IMR-90 (cell line): ENCODE data around the gene KCNMB2. TPM values are rescaled to one million over a fixed set of nuclear protein-coding genes. Genes with fewer than 3 reads are reported as not detected.

ENCODE experiments used
- ATAC-seq: fragments of 200-7000 bp; cut with Tn5 transposase; 2 replicates; pipeline ENCODE4 v1.9.1; 2020; ENCODE audit warnings: low read depth, mild to moderate bottlenecking, moderate library complexity
- BruUV-seq: library from RNA; stranded (reverse); fragments of 400-500 nt; replicated peaks from 2 replicates; lab custom pipeline; 2021; lab: Mats Ljungman, UMichigan
- CTCF ChIA-PET: fragments of 300-600 bp; formaldehyde crosslinking; extraction: SDS; loops from one replicate; lab custom pipeline; 2021; ENCODE audit warnings: antibody characterized with exemption; lab: Yijun Ruan, JAX
- POLR2A ChIA-PET: fragments of 300-600 bp; sonication (Branson Sonifier 250); formaldehyde crosslinking; loops from one replicate; lab custom pipeline; 2022; ENCODE audit warnings: antibody characterized with exemption; ENCODE audit not compliant: unreplicated experiment; lab: Charles Lee
- DNase-seq: peaks from one replicate; pipeline ENCODE4 v3.0.0; 2013
- H2AFZ ChIP-seq: replicated peaks from 2 replicates; pipeline ENCODE3; 2013; ENCODE audit warnings: low read length, mild to moderate bottlenecking; ENCODE audit not compliant: poor library complexity
- H2AK5ac ChIP-seq: 2 replicates; pipeline ENCODE4 v1.6.1; 2013; ENCODE audit warnings: low read depth, low read length, inconsistent platforms
- H2AK9ac ChIP-seq: replicated peaks from 2 replicates; pipeline ENCODE3; 2013; ENCODE audit warnings: mild to moderate bottlenecking, low read depth, low read length, moderate library complexity; ENCODE audit not compliant: poor library complexity
- H2BK120ac ChIP-seq: 2 replicates; pipeline ENCODE4 v1.6.1; 2013; ENCODE audit warnings: low read depth, low read length, inconsistent platforms
- H2BK15ac ChIP-seq: 3 replicates; pipeline ENCODE4 v1.6.1; 2013; ENCODE audit warnings: low read depth, low read length, inconsistent platforms
- H2BK20ac ChIP-seq: 2 replicates; pipeline ENCODE4 v1.6.1; 2013; ENCODE audit warnings: low read depth, mild to moderate bottlenecking, inconsistent platforms, low read length, moderate library complexity
- H2BK5ac ChIP-seq: 2 replicates; pipeline ENCODE4 v1.6.1; 2013; ENCODE audit warnings: mild to moderate bottlenecking, low read depth, low read length, inconsistent platforms; ENCODE audit not compliant: poor library complexity, severe bottlenecking
- H3K14ac ChIP-seq: replicated peaks from 2 replicates; pipeline ENCODE4 v1.6.1; 2013; ENCODE audit warnings: low read depth, low read length, inconsistent platforms
- H3K18ac ChIP-seq: 2 replicates; pipeline ENCODE4 v1.6.1; 2013; ENCODE audit warnings: low read depth, low read length, control low read depth
- H3K23ac ChIP-seq: 2 replicates; pipeline ENCODE4 v1.6.1; 2013; ENCODE audit warnings: low read depth, low read length, inconsistent platforms
- H3K27ac ChIP-seq: 2 replicates; pipeline ENCODE4 v1.5.1; 2013; ENCODE audit warnings: mild to moderate bottlenecking, control low read depth, low read length; ENCODE audit not compliant: insufficient read depth
- H3K27me3 ChIP-seq: 2 replicates; pipeline ENCODE4 v1.6.1; 2013; ENCODE audit warnings: low read length; ENCODE audit not compliant: control insufficient read depth, insufficient read depth
- H3K36me3 ChIP-seq: 2 replicates; pipeline ENCODE4 v1.6.1; 2013; ENCODE audit warnings: low read length, mixed read lengths; ENCODE audit not compliant: control insufficient read depth, insufficient read depth
- H3K4ac ChIP-seq: 2 replicates; pipeline ENCODE4 v1.6.1; 2013; ENCODE audit warnings: low read depth, low read length, inconsistent platforms
- H3K4me1 ChIP-seq: 2 replicates; pipeline ENCODE4 v1.6.1; 2013; ENCODE audit warnings: low read length, mixed read lengths; ENCODE audit not compliant: control insufficient read depth, insufficient read depth
- H3K4me2 ChIP-seq: 2 replicates; pipeline ENCODE4 v1.6.1; 2013; ENCODE audit warnings: low read depth, mild to moderate bottlenecking, control low read depth, low read length, moderate library complexity
- H3K4me3 ChIP-seq: 2 replicates; pipeline ENCODE4 v1.5.1; 2013; ENCODE audit warnings: low read depth, mild to moderate bottlenecking, control low read depth, low read length, moderate library complexity; ENCODE audit not compliant: insufficient read depth
- H3K56ac ChIP-seq: 2 replicates; pipeline ENCODE4 v1.6.1; 2013; ENCODE audit warnings: low read length, inconsistent platforms; ENCODE audit not compliant: insufficient read depth; ENCODE audit errors: extremely low read depth
- H3K79me1 ChIP-seq, 2 experiments: 2 replicates each; pipeline ENCODE4 v1.6.1; 2013; ENCODE audit warnings: low read length in 2 of 2, inconsistent platforms in 1 of 2, low read depth in 1 of 2
- H3K9ac ChIP-seq: 2 replicates; pipeline ENCODE4 v1.6.1; 2013; ENCODE audit warnings: low read depth, low read length, control low read depth
- H3K9me1 ChIP-seq: 2 replicates; pipeline ENCODE4 v1.6.1; 2013; ENCODE audit warnings: low read length, inconsistent platforms; ENCODE audit not compliant: insufficient read depth
- H3K9me3 ChIP-seq: 2 replicates; pipeline ENCODE4 v1.6.1; 2013; ENCODE audit warnings: low read length; ENCODE audit not compliant: control insufficient read depth, insufficient read depth
- H4K20me1 ChIP-seq: 2 replicates; pipeline ENCODE4 v1.6.1; 2013; ENCODE audit warnings: low read length, inconsistent platforms; ENCODE audit not compliant: insufficient read depth
- H4K5ac ChIP-seq: 2 replicates; pipeline ENCODE4 v1.6.1; 2013; ENCODE audit warnings: mild to moderate bottlenecking, low read depth, low read length, control low read depth
- H4K8ac ChIP-seq, 2 experiments: 2 replicates each; pipeline ENCODE4 v1.6.1; 2013; ENCODE audit warnings: low read depth in 2 of 2, low read length in 2 of 2, control low read depth in 1 of 2, inconsistent platforms in 1 of 2
- H4K91ac ChIP-seq: 2 replicates; pipeline ENCODE4 v1.6.1; 2013; ENCODE audit warnings: low read depth, low read length, inconsistent platforms; ENCODE audit not compliant: insufficient read depth
- BHLHE40 ChIP-seq: fragments of 150-350 bp; IDR thresholded peaks from 2 replicates; pipeline ENCODE4 v1.6.1; 2016; ENCODE audit warnings: mild to moderate bottlenecking, low read depth, low read length
- CEBPB ChIP-seq: IDR thresholded peaks from 2 replicates; pipeline ENCODE4 v1.6.1; 2012; ENCODE audit warnings: low read depth, low read length, improper control_type of control experiment
- CTCF ChIP-seq: conservative IDR thresholded peaks from 2 replicates; pipeline ENCODE4 v1.5.1; 2012; ENCODE audit warnings: mild to moderate bottlenecking, low read depth, low read length, improper control_type of control experiment
- MXI1 ChIP-seq: IDR thresholded peaks from 2 replicates; pipeline ENCODE4 v1.6.1; 2012; ENCODE audit warnings: low read depth, mild to moderate bottlenecking, low read length, moderate library complexity, borderline replicate concordance
- NFE2L2 ChIP-seq: fragments of 150-350 bp; IDR thresholded peaks from 2 replicates; pipeline ENCODE4 v1.6.1; 2016; ENCODE audit warnings: low read depth, mild to moderate bottlenecking, low read length
- RFX5 ChIP-seq: IDR thresholded peaks from 2 replicates; pipeline ENCODE4 v1.8.0; 2012; ENCODE audit warnings: low read depth, mild to moderate bottlenecking, low read length, moderate library complexity
- SMC3 ChIP-seq: fragments of 150-350 bp; IDR thresholded peaks from 2 replicates; pipeline ENCODE4 v1.6.1; 2016; ENCODE audit warnings: low read depth, mild to moderate bottlenecking, antibody characterized with exemption, low read length, moderate library complexity
- WGBS, 2 experiments: methylation state at CpG; one replicate each; pipeline versions ENCODE4 v1.1.5 to v1.1.7; 2013; ENCODE audit warnings: missing lambda C conversion rate in 2 of 2; ENCODE audit not compliant: insufficient read length in 1 of 2; ENCODE audit errors: extremely low coverage in 2 of 2; 5-methylcytosine and 5-hydroxymethylcytosine counted together
- dilution Hi-C: fragments of 300-500 bp; cut with HindIII; formaldehyde crosslinking; loops from one replicate; pipeline ENCODE4 v1.14.3; 2018; ENCODE audit warnings: low sequenced_read_pairs; ENCODE audit not compliant: unreplicated experiment
- in situ Hi-C: fragments of 300-500 bp; cut with MboI; formaldehyde crosslinking; loops from 3 replicates; pipeline ENCODE4 v1.14.3; 2019; ENCODE audit warnings: low sequenced_read_pairs, inconsistent platforms, mixed read lengths
- intact Hi-C: fragments of 100-400 bp; cut with micrococcal nuclease; formaldehyde crosslinking; loops from 2 replicates; pipeline ENCODE4 v1.10.0; 2022
- polyA plus RNA-seq, 3 experiments: library from polyadenylated mRNA; depleted of rRNA; stranded (reverse); fragments of >200 nt; gene quantifications; 2 replicates each; pipeline ENCODE4 v1.2.3, GENCODE V29; 2012; ENCODE audit warnings: low replicate concordance in 1 of 3
- total RNA-seq: library from RNA; depleted of rRNA; stranded (reverse); fragments of >200 nt; gene quantifications from 2 replicates; pipeline ENCODE4 v1.2.3, GENCODE V29; 2012

Gene KCNMB2
- total and polyA plus RNA-seq, 2 of the 4 experiments (the other 2 are of a cell fraction): not detected

DNA sequence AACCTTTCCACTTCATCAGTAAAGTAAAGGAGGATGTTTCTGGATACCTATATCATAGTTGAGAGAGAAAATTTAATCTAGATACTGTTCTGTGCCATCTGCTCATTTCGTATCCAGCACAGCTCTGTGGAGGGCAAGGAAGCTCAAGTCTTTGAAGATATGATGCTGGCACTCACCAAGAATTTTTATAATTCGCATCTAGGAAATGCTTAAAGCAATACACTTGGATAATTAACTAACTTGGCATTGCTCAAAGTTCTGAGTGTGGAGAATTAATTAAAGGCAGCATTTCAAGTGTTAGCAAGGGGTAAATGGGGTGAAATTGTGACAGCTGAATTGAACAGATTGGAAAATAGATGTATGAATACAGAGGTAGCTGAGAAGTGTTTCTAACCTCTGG, 213.2 kb downstream of the KCNMB2 start:
- H3K56ac ChIP-seq: no peak overlapping the region
- H2BK20ac ChIP-seq: no peak overlapping the region
- no peaks in the 10 kb centered on the region for H3K4me1 ChIP-seq
- H3K4me2 ChIP-seq: no peak overlapping the region
- no peak overlapping the region for H3K9ac ChIP-seq
- dilution Hi-C loops (no loop called here), intact Hi-C loops (no loop called here), in situ Hi-C loops (no loop called here)
- H3K18ac ChIP-seq: no peak overlapping the region
- no peak overlapping the region for H2AK5ac ChIP-seq
- H2AFZ ChIP-seq: no peak overlapping the region
- H2BK15ac ChIP-seq: no peak overlapping the region
- no peaks in the 10 kb centered on the region for H3K79me1 ChIP-seq
- POLR2A ChIA-PET: no interaction called here
- no peak overlapping the region for H3K23ac ChIP-seq
- no peak overlapping the region for H3K4me3 ChIP-seq
- no peak for DNase-seq
- no peaks in the 10 kb centered on the region for H3K9me3 ChIP-seq
- no TSS peak for BruUV-seq
- no peak for ATAC-seq
- WGBS, 2 experiments: no CpG with 5 or more reads among the region's 2 CpGs
- no peak overlapping the region for H2AK9ac ChIP-seq
- no peaks in the 10 kb centered on the region for H3K27me3 ChIP-seq
- TF ChIP-seq SMC3: no peak
- TF ChIP-seq RFX5: no peak
- no peak for TF ChIP-seq CEBPB
- no peak for TF ChIP-seq BHLHE40
- no peak for TF ChIP-seq CTCF
- TF ChIP-seq MXI1: no peak
- TF ChIP-seq NFE2L2: no peak
- H3K9me1 ChIP-seq: no peaks in the 10 kb centered on the region
- no peak overlapping the region for H3K14ac ChIP-seq
- no peak overlapping the region for H2BK120ac ChIP-seq
- H4K20me1 ChIP-seq: no peaks in the 10 kb centered on the region
- no peaks in the 10 kb centered on the region for H3K36me3 ChIP-seq
- CTCF ChIA-PET: interaction anchor here (1.4 kb wide), 1 partner anchor 68 kb away, joined by 4 read pairs; no protein-coding TSS in a partner anchor
- no peak overlapping the region for H4K91ac ChIP-seq
- no peak overlapping the region for H4K5ac ChIP-seq
- H3K27ac ChIP-seq: no peak overlapping the region
- H2BK5ac ChIP-seq: no peak overlapping the region
- H4K8ac ChIP-seq: no peak overlapping the region
- no peak overlapping the region for H3K4ac ChIP-seq
